DND-41 (cell line): Measurements from ENCODE around the gene THOP1.

ENCODE experiments used
- CTCF ChIP-seq: IDR thresholded peaks from 2 replicates; pipeline ENCODE4 v1.5.1; 2012; ENCODE audit warnings: borderline replicate concordance, low read length, moderate library complexity, mild to moderate bottlenecking; ENCODE audit not compliant: poor library complexity, severe bottlenecking; ENCODE audit errors: extremely low read depth
- EZH2 ChIP-seq: IDR thresholded peaks from 3 replicates; pipeline ENCODE4 v1.6.1; 2012; ENCODE audit warnings: borderline replicate concordance, low read depth, mild to moderate bottlenecking, moderate library complexity, low read length, inconsistent platforms; ENCODE audit not compliant: severe bottlenecking

- TF ChIP-seq CTCF, result no peak
- no peak for TF ChIP-seq EZH2
Observed at GRCh38 chr19:2852598-2852997, 67.3 kb downstream of the THOP1 start.
